ENCODE data around the gene HES1.
"Not testable (repeated sequence)": the region's sequence is repeated elsewhere in the genome, so short reads cannot be mapped to it uniquely, and the experiment has no call there.

HES1 gene

GRCh38 chr3:194135806-194136518 lies at the start of gene HES1:
Gene HES1 (plus strand): TSS chr3:194136148. CDS start chr3:194136381, 233 bp downstream.
- no peak for DNase-seq (ENCODE audit: low read depth in 2 of 2)

- DNase-seq (ENCODE audit: low read depth in 2 of 2) = no peak
Observed at GRCh38 chr3:194086388-194087075, 49.4 kb upstream of the HES1 start.

- no peak for DNase-seq (ENCODE audit: low read depth in 2 of 2)
Observed at GRCh38 chr3:194087280-194087679, 48.7 kb upstream of the HES1 start.

- no peak for DNase-seq (ENCODE audit: low read depth in 2 of 2)
Observed at GRCh38 chr3:194087995-194088855, 47.7 kb upstream of the HES1 start.

- DNase-seq (ENCODE audit: low read depth in 2 of 2) = no peak
Observed at GRCh38 chr3:194089357-194090177, 46.4 kb upstream of the HES1 start.

GRCh38 chr3:194090178-194090555 lies 45.8 kb upstream of the HES1 start:
- DNase-seq (ENCODE audit: low read depth in 2 of 2) = not testable (repeated sequence)

- DNase-seq (ENCODE audit: low read depth in 2 of 2) = no peak
Observed at GRCh38 chr3:194090716-194091115, 45.2 kb upstream of the HES1 start.

- no peak for DNase-seq (ENCODE audit: low read depth in 2 of 2)
Observed at GRCh38 chr3:194091141-194091540, 44.8 kb upstream of the HES1 start.

GRCh38 chr3:194091897-194092296 lies 44.1 kb upstream of the HES1 start:
- DNase-seq (ENCODE audit: low read depth in 2 of 2) = not testable (repeated sequence)

- DNase-seq (ENCODE audit: low read depth in 2 of 2) = no peak
Observed at GRCh38 chr3:194092881-194093301, 43.1 kb upstream of the HES1 start.

- no peak for DNase-seq (ENCODE audit: low read depth in 2 of 2)
Observed at GRCh38 chr3:194093842-194094241, 42.1 kb upstream of the HES1 start.

- no peak for DNase-seq (ENCODE audit: low read depth in 2 of 2)
Observed at GRCh38 chr3:194095464-194095863, 40.5 kb upstream of the HES1 start.

- no peak for DNase-seq (ENCODE audit: low read depth in 2 of 2)
Observed at GRCh38 chr3:194095902-194096301, 40.0 kb upstream of the HES1 start.

- no peak for DNase-seq (ENCODE audit: low read depth in 2 of 2)
Observed at GRCh38 chr3:194097141-194097882, 38.6 kb upstream of the HES1 start.

GRCh38 chr3:194098081-194098842 lies 37.7 kb upstream of the HES1 start:
- DNase-seq (ENCODE audit: low read depth in 2 of 2) = no peak

GRCh38 chr3:194098843-194099183 lies 37.1 kb upstream of the HES1 start:
- DNase-seq (ENCODE audit: low read depth in 2 of 2) = no peak

GRCh38 chr3:194099215-194099614 lies 36.7 kb upstream of the HES1 start:
- DNase-seq (ENCODE audit: low read depth in 2 of 2) = no peak

- DNase-seq (ENCODE audit: low read depth in 2 of 2) = no peak
Observed at GRCh38 chr3:194100856-194101390, 35.0 kb upstream of the HES1 start.

- DNase-seq (ENCODE audit: low read depth in 2 of 2) = no peak
Observed at GRCh38 chr3:194101592-194102432, 34.1 kb upstream of the HES1 start.
